GM21576 (cell line): ENCODE results near the gene KPNA6.

Source experiments
- ATAC-seq: cut with Tn5 transposase; IDR thresholded peaks from one replicate; pipeline ENCODE4 v1.9.1; 2021; ENCODE audit warnings: mild to moderate bottlenecking, moderate library complexity; ENCODE audit not compliant: unreplicated experiment

The KPNA6 gene

DNA sequence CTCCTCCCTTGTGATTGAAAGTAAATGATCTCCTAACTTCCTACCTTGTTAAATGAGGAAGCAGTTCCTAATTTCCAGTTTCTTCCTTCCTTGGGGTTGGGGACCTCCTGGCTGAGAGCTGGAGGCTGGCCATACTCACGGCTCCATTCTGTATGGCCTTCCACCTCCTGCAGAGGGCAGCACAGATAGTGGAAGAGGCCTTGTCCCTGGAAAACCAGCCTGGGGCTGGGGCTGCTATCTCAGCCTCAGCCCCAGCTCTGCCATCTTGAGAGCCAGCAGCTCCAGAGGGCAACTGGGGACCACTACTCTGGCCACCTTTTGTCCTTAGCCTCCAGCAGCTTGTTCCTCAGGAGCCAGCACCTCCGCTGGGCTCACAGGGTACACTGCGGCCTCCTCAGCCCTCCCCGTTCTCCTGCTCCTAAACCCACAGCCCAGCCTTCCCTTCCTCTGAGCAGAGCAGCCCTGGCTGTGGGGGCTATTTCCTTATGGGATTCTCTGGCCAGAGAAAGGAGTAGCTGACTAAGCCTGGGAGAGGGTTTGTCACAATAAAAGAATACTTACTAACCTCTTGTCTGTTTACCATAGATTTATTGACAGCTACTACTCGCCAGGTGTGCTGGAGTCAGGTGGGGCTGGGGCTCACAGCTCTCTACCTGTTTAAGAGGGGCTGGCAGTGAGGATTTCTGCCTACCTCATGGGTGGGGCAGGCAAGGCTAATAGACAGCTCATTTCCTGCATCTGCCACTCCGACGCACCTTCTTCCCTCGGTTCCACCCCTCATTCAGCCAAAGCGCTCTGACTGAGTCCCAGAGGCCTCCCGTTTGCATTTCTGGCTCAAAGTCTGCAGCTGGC lies 108.0 kb downstream of the KPNA6 start:
- no peak for ATAC-seq

DNA sequence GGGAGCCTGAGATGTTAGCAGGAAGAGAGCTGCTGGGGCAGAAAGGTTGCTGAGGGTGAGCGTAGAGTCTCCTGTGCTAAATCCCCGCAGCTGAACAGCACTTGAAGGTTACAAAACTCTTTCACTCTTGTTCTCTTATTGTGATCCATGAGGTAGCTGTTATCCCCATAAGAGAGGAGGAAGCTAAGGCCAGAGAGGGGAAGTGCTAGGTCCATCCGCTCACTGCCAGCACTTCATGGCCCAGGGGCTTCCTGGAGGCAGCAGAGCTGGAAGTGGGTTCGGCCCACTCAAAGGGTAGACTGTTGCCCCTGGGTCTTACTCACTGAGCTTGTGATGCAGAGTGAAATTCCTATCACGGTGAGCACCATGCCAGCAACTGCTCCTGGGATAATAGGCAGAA lies 108.7 kb downstream of the KPNA6 start:
- no peak for ATAC-seq

DNA sequence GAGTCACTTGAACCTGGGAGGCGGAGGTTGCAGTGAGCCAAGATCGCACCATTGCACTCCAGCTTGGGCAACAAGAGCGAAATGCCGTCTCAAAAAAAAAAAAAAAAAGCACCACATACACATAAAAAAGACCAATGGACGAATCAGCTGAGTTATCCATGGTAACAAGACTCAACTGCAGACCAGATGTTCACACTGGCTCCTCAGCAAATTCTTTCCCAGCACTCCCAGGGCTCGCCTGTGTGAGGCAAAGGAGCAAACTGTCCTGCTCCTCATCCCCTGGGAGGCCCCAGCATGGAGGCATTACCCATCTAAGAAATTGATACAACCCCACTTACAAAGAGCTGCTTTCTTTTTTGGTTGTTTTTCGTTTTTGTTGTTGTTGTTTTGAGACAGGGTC lies 111.2 kb downstream of the KPNA6 start:
- ATAC-seq, result no peak

DNA sequence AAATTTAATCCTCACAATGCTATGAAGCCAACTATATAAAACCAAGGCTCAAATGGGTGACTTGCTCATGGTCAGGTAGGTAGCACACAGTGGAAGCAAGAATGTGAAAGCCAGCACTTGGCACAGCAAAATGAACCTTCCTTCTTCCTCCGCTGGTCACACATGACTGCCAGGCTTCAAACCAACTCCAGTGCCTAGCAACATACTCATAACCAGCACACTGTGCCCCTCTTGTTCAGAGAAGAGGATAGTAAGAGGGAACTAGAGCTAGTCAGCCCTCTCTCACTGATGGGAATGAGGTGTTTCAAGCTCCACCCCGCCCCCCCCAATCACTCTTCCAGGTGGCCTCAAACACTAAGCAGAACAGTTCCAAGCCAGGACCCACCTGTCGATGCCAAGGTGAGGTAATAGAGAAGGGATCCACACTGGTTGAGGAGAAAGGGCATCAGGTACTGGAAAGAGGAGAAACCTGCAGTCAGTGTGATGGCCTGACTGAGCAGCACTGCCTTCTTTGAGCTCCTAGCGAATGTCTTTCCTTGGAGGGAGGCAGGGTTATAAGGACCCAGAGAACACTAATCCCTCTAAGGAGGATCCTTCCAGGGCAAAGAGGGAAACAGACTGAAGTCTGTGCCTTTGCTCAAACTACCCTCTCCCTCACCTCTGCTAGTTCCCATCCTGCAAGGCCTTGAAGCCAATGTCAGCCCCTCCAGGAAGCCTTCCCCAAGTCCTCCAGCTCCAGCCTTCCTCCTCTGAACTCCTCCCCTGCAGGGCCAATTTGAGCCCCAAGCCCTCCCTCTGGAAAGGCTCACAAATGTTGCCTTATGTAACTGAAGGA lies 113.1 kb downstream of the KPNA6 start:
- ATAC-seq, result no peak

DNA sequence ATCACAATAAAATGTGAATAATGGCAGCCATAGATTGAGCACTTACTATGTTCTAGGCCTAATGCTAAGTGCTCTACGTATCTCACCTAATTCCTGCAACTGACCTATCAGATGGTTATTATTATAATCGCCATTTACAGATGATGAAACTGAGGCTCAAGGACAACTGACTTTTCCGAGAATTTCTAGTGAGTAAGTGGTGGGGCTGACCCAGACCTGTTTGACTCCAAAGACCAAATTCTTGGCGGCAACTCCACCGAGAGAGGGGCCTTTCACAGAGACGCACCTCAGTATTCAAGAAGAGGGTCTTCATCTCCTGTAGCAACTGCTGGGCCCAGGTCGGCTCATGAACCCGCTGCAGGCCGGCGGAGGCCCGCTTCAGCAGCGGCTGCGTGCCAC lies 113.7 kb downstream of the KPNA6 start:
- ATAC-seq, result no peak

DNA sequence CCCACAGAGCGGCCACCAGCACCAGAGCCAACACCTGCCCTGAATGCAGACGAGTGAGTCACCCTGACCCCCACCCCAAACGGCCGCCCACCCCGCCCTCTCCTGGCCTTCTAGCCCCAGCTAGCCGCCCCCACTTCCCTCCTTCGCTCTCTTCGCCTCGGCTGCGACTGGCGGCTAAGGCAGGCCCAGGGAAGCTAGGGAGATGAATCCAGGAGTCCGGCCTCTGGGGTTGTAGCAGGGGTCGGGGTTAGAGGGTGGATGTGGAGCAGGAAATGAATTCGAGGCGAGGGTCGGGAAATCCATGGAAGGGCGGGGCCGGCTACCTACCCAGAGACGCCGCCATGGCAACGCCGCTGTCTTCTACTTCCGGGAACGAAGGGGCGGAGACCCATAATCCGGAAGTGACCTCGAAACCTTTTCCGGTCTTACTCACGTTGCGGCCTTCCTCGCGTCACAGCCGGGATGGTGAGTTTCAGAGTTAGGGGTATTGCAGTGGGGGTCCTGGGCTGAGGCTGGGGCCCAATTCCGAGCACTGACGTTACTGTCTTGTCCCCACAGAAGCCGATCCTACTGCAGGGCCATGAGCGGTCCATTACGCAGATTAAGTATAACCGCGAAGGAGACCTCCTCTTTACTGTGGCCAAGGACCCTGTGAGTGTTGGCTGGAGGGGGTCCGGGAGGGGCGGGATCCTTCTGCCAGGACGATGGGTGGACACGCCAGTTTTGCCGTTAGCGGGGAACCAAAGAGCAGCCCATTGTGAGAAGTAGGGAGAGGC lies 114.3 kb downstream of the KPNA6 start, which contains the start of the genes EIF3I and TMEM234:
TSS of gene EIF3I (plus strand) at position 428 of the 776 bp plus-strand sequence. CDS start at position 463, 35 bp downstream.
TSS of gene TMEM234 (minus strand) at position 374 of the 776 bp plus-strand sequence. CDS start at position 343, 31 bp downstream.
- peak; percentile 94 for ATAC-seq

DNA sequence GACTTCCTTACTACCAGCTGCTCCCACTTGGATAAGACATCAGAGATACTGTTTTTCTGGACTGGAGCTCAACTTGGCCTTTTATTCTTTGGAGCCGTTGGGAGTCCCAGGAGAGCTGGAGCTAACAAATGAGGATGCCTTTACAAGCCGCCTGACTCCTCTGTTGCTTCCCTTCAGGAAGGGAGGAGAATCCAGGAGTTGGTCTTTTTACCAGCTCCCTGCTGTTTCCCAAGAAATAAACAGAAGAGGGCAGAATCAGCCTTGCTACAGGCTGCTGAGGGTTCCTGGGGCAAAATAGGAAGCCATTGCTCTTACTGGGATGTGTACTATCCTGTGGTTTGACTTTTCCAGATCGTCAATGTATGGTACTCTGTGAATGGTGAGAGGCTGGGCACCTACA lies 115.8 kb downstream of the KPNA6 start:
- no peak for ATAC-seq

DNA sequence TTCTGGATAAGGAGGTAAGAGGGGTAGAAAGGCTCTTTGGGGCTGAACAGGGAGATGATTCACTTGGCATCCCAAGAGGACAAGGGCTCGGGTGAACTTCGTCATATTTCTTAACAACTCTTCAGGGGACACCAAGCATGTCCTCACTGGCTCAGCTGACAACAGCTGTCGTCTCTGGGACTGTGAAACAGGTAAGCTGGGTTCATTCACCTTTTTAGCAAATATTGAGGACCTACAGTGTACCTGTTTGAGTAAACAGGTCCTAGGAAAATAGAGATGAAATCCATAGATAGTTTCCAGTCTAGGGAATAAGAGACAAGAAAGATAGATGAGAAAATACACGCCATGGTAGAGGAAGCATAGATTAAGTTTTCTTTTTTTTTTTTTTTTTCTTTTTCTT lies 116.4 kb downstream of the KPNA6 start:
- ATAC-seq, result no peak
